ENCODE measurements around the gene KLHL35.

GRCh38 chr11:75394085-75394840, 38.7 kb downstream of the KLHL35 start:
- TF ChIP-seq CTCF (IDR thresholded peaks at IDR 0.05; ENCODE audit: low read depth, low read length) (no peak), POLR2A (IDR thresholded peaks at IDR 0.05; ENCODE audit: extremely low read depth, insufficient read length) (no peak), MYC (IDR thresholded peaks at IDR 0.05; ENCODE audit: low read depth, low read length) (no peak), MAX (IDR thresholded peaks at IDR 0.05; ENCODE audit: low read depth, low read length) (no peak)
